ENCODE results near the gene ADCY7. TPM values are rescaled to one million over a fixed set of nuclear protein-coding genes. Genes with fewer than 3 reads are reported as not detected.

Gene ADCY7
- total RNA-seq, 1 experiment from 2014 or later, result 39.3 TPM

GRCh38 chr16:50320310-50320709 lies 54.0 kb downstream of the ADCY7 start:
- no peak overlapping the region for H3K4me3 ChIP-seq
- no peak for DNase-seq
- no peaks in the 10 kb centered on the region for H3K9me2 ChIP-seq (ENCODE audit: insufficient read depth)
- no TSS peak for BruUV-seq (replicated peaks)
- TF ChIP-seq EZH2 (IDR thresholded peaks at IDR 0.05; ENCODE audit: low read depth), result no peak
- no peak for TF ChIP-seq CTCF (conservative IDR thresholded peaks at IDR 0.05)
- peaks cover 30% of the 10 kb centered on the region for H3K36me3 ChIP-seq (ENCODE audit: low read depth)
- H3K4me2 ChIP-seq, result no peak overlapping the region
- peaks cover 27% of the 10 kb centered on the region; the same call in 1 of the 2 replicates for H3F3A ChIP-seq (ENCODE audit: insufficient read depth, low read depth)
- no peaks in the 10 kb centered on the region for H3K79me2 ChIP-seq (ENCODE audit: low read depth)
- H3K4me1 ChIP-seq (replicated peaks; ENCODE audit: insufficient read depth), result no peaks in the 10 kb centered on the region
- no peak overlapping the region for H3K27ac ChIP-seq
- H3K9me3 ChIP-seq (ENCODE audit: insufficient read depth, low read depth), result no peaks in the 10 kb centered on the region
- POLR2A ChIA-PET (ENCODE audit: unreplicated experiment), result no interaction called here
- peaks cover 13% of the 10 kb centered on the region for H4K20me1 ChIP-seq (ENCODE audit: insufficient read depth)
- intact Hi-C loops (cut with micrococcal nuclease; ENCODE audit: unreplicated experiment), result loop anchor here (10.0 kb wide), 1 partner anchor 106 kb away; no protein-coding TSS in a partner anchor
- CTCF ChIA-PET, result no interaction called here
- H3K27me3 ChIP-seq (ENCODE audit: insufficient read depth, low read depth), result no peaks in the 10 kb centered on the region
- no peak overlapping the region for H2AFZ ChIP-seq

GRCh38 chr16:50322333-50322732 lies 56.0 kb downstream of the ADCY7 start:
- H3K4me1 ChIP-seq (replicated peaks; ENCODE audit: insufficient read depth), result no peaks in the 10 kb centered on the region
- H3K4me2 ChIP-seq, result no peak overlapping the region
- BruUV-seq (replicated peaks), result no TSS peak
- H3K9me2 ChIP-seq (ENCODE audit: insufficient read depth), result no peaks in the 10 kb centered on the region
- no peaks in the 10 kb centered on the region for H3K79me2 ChIP-seq (ENCODE audit: low read depth)
- TF ChIP-seq EZH2 (IDR thresholded peaks at IDR 0.05; ENCODE audit: low read depth), result no peak
- no peak for TF ChIP-seq CTCF (conservative IDR thresholded peaks at IDR 0.05)
- intact Hi-C loops (cut with micrococcal nuclease; ENCODE audit: unreplicated experiment), result loop anchor here (10.0 kb wide), 1 partner anchor 108 kb away; no protein-coding TSS in a partner anchor
- peaks cover 12% of the 10 kb centered on the region; the same call in 1 of the 2 replicates for H3F3A ChIP-seq (ENCODE audit: insufficient read depth, low read depth)
- ChIA-PET CTCF (no interaction called here), POLR2A (ENCODE audit: unreplicated experiment) (interaction anchor here (0.6 kb wide), 1 partner anchor 332 kb away, joined by 9 read pairs; no protein-coding TSS in a partner anchor)
- no peak overlapping the region for H3K27ac ChIP-seq
- peaks cover 4% of the 10 kb centered on the region; the same call in 1 of the 2 replicates for H4K20me1 ChIP-seq (ENCODE audit: insufficient read depth)
- no peaks in the 10 kb centered on the region for H3K27me3 ChIP-seq (ENCODE audit: insufficient read depth, low read depth)
- H2AFZ ChIP-seq, result no peak overlapping the region
- H3K36me3 ChIP-seq (ENCODE audit: low read depth), result peaks cover 27% of the 10 kb centered on the region
- no peak for DNase-seq
- H3K4me3 ChIP-seq, result no peak overlapping the region
- no peaks in the 10 kb centered on the region for H3K9me3 ChIP-seq (ENCODE audit: insufficient read depth, low read depth)

- H3K27ac ChIP-seq, result no peak overlapping the region
- H3K27me3 ChIP-seq (ENCODE audit: insufficient read depth, low read depth), result no peaks in the 10 kb centered on the region
- ChIA-PET POLR2A (ENCODE audit: unreplicated experiment) (no interaction called here), CTCF (no interaction called here)
- H3K4me1 ChIP-seq (replicated peaks; ENCODE audit: insufficient read depth), result no peaks in the 10 kb centered on the region
- H3K4me2 ChIP-seq, result no peak overlapping the region
- H3K36me3 ChIP-seq (ENCODE audit: low read depth), result peaks cover 18% of the 10 kb centered on the region
- no peak overlapping the region for H2AFZ ChIP-seq
- 0 out of 2 replicates have a peak, but pooled peaks cover 9% of the 10 kb centered on the region for H3F3A ChIP-seq (ENCODE audit: insufficient read depth, low read depth)
- H3K9me3 ChIP-seq (ENCODE audit: insufficient read depth, low read depth), result no peaks in the 10 kb centered on the region
- peak; percentile 59 for TF ChIP-seq CTCF (conservative IDR thresholded peaks at IDR 0.05)
- no peak for TF ChIP-seq EZH2 (IDR thresholded peaks at IDR 0.05; ENCODE audit: low read depth)
- no TSS peak for BruUV-seq (replicated peaks)
- H3K4me3 ChIP-seq, result no peak overlapping the region
- DNase-seq, result peak in 1 of 2 experiments; percentile 42
- H4K20me1 ChIP-seq (ENCODE audit: insufficient read depth), result peaks cover 4% of the 10 kb centered on the region; the same call in 1 of the 2 replicates
- H3K79me2 ChIP-seq (ENCODE audit: low read depth), result no peaks in the 10 kb centered on the region
- H3K9me2 ChIP-seq (ENCODE audit: insufficient read depth), result no peaks in the 10 kb centered on the region
- intact Hi-C loops (cut with micrococcal nuclease; ENCODE audit: unreplicated experiment), result loop anchor here (1.0 to 10.0 kb wide), 2 partner anchors 109 to 483 kb away; no protein-coding TSS in a partner anchor
Observed at GRCh38 chr16:50323335-50324011, 57.1 kb downstream of the ADCY7 start.
